ENCODE data around the gene SQOR. TPM values are rescaled to one million over a fixed set of nuclear protein-coding genes. Genes with fewer than 3 reads are reported as not detected.

Gene SQOR
- total RNA-seq, 4 donors from 2014 or later, result 85.8 to 101 (median 96.7) TPM

- no peak for DNase-seq
- Histone ChIP-seq H3K9me3 (no peaks in the 10 kb centered on the region), H3K27me3 (no peaks in the 10 kb centered on the region), H3K27ac (no peak overlapping the region), H3K4me1 (no peaks in the 10 kb centered on the region), H3K36me3 (peaks cover 0 to 95% (median 4%) of the 10 kb centered on the region in 3 donors), H3K4me3 (no peak overlapping the region)
- no peak for TF ChIP-seq POLR2A (IDR thresholded peaks at IDR 0.05)
- TF ChIP-seq, protein P1, sequence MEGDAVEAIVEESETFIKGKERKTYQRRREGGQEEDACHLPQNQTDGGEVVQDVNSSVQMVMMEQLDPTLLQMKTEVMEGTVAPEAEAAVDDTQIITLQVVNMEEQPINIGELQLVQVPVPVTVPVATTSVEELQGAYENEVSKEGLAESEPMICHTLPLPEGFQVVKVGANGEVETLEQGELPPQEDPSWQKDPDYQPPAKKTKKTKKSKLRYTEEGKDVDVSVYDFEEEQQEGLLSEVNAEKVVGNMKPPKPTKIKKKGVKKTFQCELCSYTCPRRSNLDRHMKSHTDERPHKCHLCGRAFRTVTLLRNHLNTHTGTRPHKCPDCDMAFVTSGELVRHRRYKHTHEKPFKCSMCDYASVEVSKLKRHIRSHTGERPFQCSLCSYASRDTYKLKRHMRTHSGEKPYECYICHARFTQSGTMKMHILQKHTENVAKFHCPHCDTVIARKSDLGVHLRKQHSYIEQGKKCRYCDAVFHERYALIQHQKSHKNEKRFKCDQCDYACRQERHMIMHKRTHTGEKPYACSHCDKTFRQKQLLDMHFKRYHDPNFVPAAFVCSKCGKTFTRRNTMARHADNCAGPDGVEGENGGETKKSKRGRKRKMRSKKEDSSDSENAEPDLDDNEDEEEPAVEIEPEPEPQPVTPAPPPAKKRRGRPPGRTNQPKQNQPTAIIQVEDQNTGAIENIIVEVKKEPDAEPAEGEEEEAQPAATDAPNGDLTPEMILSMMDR (IDR thresholded peaks at IDR 0.05), result no peak
Observed at GRCh38 chr15:45684533-45684932, 49.7 kb downstream of the SQOR start.

GRCh38 chr15:45689616-45690015, 54.8 kb downstream of the SQOR start:
- Histone ChIP-seq H3K9me3 (no peaks in the 10 kb centered on the region), H3K4me1 (no peaks in the 10 kb centered on the region), H3K4me3 (no peak overlapping the region), H3K27ac (no peak overlapping the region), H3K36me3 (peaks cover 0 to 85% (median 0%) of the 10 kb centered on the region in 3 donors), H3K27me3 (no peaks in the 10 kb centered on the region)
- TF ChIP-seq, protein P1 (IDR thresholded peaks at IDR 0.05), result no peak
- TF ChIP-seq POLR2A (IDR thresholded peaks at IDR 0.05), result no peak
- DNase-seq, result no peak

DNA sequence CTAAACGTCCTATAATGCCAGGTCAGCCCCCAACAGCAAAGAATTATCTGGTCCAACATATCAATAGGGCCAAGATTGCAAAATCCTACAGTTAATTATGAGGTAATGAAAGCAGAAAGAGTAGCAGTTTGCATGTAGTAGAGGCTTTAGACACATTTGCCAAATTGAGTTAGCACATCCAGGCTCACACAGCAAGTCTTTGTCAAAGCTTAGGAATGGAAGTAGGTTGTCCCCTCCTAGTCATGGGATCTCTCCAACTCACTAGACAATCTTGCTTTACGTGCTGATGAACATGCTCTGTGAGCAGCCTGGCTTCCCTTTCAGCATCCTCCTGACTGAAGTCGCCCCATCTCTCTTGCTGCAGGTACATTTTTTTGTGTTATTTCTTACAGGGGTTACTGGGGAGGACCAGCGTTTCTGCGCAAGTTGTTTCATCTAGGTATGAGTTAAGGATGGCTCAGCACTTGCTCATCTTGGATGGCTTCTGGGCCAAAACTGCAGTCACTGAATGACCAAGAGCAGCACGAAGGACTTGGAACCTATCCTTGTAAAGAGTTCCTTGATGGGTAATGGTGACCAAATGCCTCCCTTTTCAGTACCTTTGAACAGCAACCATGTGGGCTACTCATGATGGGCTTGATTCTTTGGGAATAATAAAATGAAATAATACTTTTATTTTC, 55.9 kb downstream of the SQOR start:
- Histone ChIP-seq H3K27ac (no peak overlapping the region), H3K27me3 (no peaks in the 10 kb centered on the region), H3K36me3 (peaks cover 0 to 74% (median 0%) of the 10 kb centered on the region in 3 donors), H3K4me3 (no peak overlapping the region), H3K4me1 (no peaks in the 10 kb centered on the region), H3K9me3 (no peaks in the 10 kb centered on the region)
- DNase-seq, result no peak
- TF ChIP-seq, protein P1 (IDR thresholded peaks at IDR 0.05), result no peak
- TF ChIP-seq POLR2A (IDR thresholded peaks at IDR 0.05), result no peak

GRCh38 chr15:45701108-45701507, 66.3 kb downstream of the SQOR start:
- DNase-seq, result no peak
- no peaks in the 10 kb centered on the region for H3K27me3 ChIP-seq
- H3K36me3 ChIP-seq, result no peaks in the 10 kb centered on the region
- TF ChIP-seq, protein P1 (IDR thresholded peaks at IDR 0.05), result no peak
- H3K9me3 ChIP-seq, result no peaks in the 10 kb centered on the region
- H3K4me1 ChIP-seq, result peaks cover 0 to 9% (median 0%) of the 10 kb centered on the region in 4 donors
- H3K4me3 ChIP-seq, result no peak overlapping the region
- no peak overlapping the region for H3K27ac ChIP-seq

DNA sequence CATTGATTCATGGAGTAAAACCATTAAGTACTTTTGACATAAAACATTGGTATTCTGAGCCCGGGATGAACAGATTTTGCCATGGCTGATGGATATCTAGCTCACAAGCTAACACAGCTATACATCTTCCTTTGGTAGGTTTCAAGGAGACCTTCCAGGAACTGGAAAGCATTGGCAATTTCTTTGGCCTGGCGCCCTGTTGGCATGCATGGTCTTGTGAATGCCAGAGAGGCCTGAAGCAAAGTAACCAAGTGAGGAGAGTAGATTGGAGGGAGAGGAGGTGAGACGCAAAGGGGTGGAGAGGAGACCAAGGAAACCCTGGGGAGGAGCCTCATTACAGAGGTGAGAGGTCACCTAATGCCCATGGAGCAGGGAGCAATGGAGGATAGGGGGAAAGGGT, 67.2 kb downstream of the SQOR start:
- Histone ChIP-seq H3K4me1 (peaks cover 0 to 9% (median 0%) of the 10 kb centered on the region in 4 donors), H3K27ac (no peak overlapping the region), H3K27me3 (no peaks in the 10 kb centered on the region), H3K4me3 (no peak overlapping the region), H3K36me3 (no peaks in the 10 kb centered on the region), H3K9me3 (no peaks in the 10 kb centered on the region)
- TF ChIP-seq, protein P1 (IDR thresholded peaks at IDR 0.05), result no peak
- TF ChIP-seq POLR2A (IDR thresholded peaks at IDR 0.05), result no peak
- DNase-seq, result no peak
